ENCODE data around the gene ISG20L2. TPM values are rescaled to one million over a fixed set of nuclear protein-coding genes. Genes with fewer than 3 reads are reported as not detected.

The ISG20L2 gene
- total RNA-seq (2021) = 25.4 and 33.2 TPM in 2 replicates
- Bru-seq, nascent RNA = percentile 88 among the genes with signal in this experiment
- BruChase-seq, experiment 1, labeled RNA remaining after a 2-hour chase = percentile 92 among the genes with signal in this experiment
- BruChase-seq, experiment 2, labeled RNA remaining after a 6-hour chase = percentile 93 among the genes with signal in this experiment
- long read RNA-seq, transcript ISG20L2-202 (4 exons, 2,310 nt) = minor isoform, 5 of 31 reads
- long read RNA-seq, transcript ISG20L2-201 (3 exons, 3,303 nt) = major isoform, 15 of 31 reads
- long read RNA-seq, partial matches to known transcripts = 2 of 31 reads
- long read RNA-seq, other reads (novel, unspliced or antisense) = 9 of 31 reads

- H3K27me3 ChIP-seq (ENCODE audit: insufficient read depth, low read depth) = no peaks in the 10 kb centered on the region
- peaks cover 17% of the 10 kb centered on the region for H3K36me3 ChIP-seq (ENCODE audit: low read depth)
- peak within 1 kb of the TSS; percentile 94 for H3K4me2 ChIP-seq
- POLR2A ChIA-PET (ENCODE audit: unreplicated experiment) = interaction anchor here (0.5 to 1.0 kb wide), 12 partner anchors 12 to 191 kb away, joined by 3 to 9 read pairs (median 5); partner anchors contain the start of gene PRCC
- TF ChIP-seq EZH2 (IDR thresholded peaks at IDR 0.05; ENCODE audit: low read depth) (no peak), CTCF (conservative IDR thresholded peaks at IDR 0.05) (no peak)
- no peaks in the 10 kb centered on the region for H3K9me3 ChIP-seq (ENCODE audit: insufficient read depth, low read depth)
- H3F3A ChIP-seq (ENCODE audit: insufficient read depth, low read depth) = peaks cover 52% of the 10 kb centered on the region
- H4K20me1 ChIP-seq (ENCODE audit: insufficient read depth) = peaks cover 28% of the 10 kb centered on the region
- peak within 1 kb of the TSS; percentile 90 for H3K4me3 ChIP-seq
- no peaks in the 10 kb centered on the region for H3K9me2 ChIP-seq (ENCODE audit: insufficient read depth)
- peaks cover 61% of the 10 kb centered on the region for H3K79me2 ChIP-seq (ENCODE audit: low read depth)
- peak within 1 kb of the TSS; percentile 46 for H3K27ac ChIP-seq
- BruUV-seq (replicated peaks) = no TSS peak
- DNase-seq = peak; percentile 93 to 94
- CTCF ChIA-PET = interaction anchor here (0.6 to 4.5 kb wide), 5 partner anchors 12 to 132 kb away, joined by 3 to 63 read pairs (median 4); partner anchors contain the start of gene MRPL24
- intact Hi-C loops (cut with micrococcal nuclease; ENCODE audit: unreplicated experiment) = loop anchor here (1.0 kb wide), 2 partner anchors 22 to 38 kb away; partner anchors contain the start of genes HDGF and PRCC
- H2AFZ ChIP-seq = peak within 1 kb of the TSS; percentile 90
- H3K4me1 ChIP-seq (replicated peaks; ENCODE audit: insufficient read depth) = peaks cover 30% of the 10 kb centered on the region
Measured at GRCh38 chr1:156728599-156729462, at the start of gene ISG20L2. Gene ISG20L2 (minus strand): TSS chr1:156728766. CDS start chr1:156727652, 1,114 bp downstream.

GRCh38 chr1:156777573-156777972 lies 49.0 kb upstream of the ISG20L2 start:
- Histone ChIP-seq H3K79me2 (ENCODE audit: low read depth) (peaks cover 86% of the 10 kb centered on the region), H3K4me2 (no peak overlapping the region), H3K27ac (no peak overlapping the region), H3K9me2 (ENCODE audit: insufficient read depth) (no peaks in the 10 kb centered on the region), H3K27me3 (ENCODE audit: insufficient read depth, low read depth) (no peaks in the 10 kb centered on the region), H3F3A (ENCODE audit: insufficient read depth, low read depth) (peaks cover 24% of the 10 kb centered on the region; the same call in 1 of the 2 replicates), H3K4me3 (no peak overlapping the region), H3K9me3 (ENCODE audit: insufficient read depth, low read depth) (no peaks in the 10 kb centered on the region), H4K20me1 (ENCODE audit: insufficient read depth) (peaks cover 73% of the 10 kb centered on the region), H3K36me3 (ENCODE audit: low read depth) (peaks cover 18% of the 10 kb centered on the region; the same call in 1 of the 2 replicates), H3K4me1 (replicated peaks; ENCODE audit: insufficient read depth) (no peaks in the 10 kb centered on the region), H2AFZ (no peak overlapping the region)
- no peak for TF ChIP-seq EZH2 (IDR thresholded peaks at IDR 0.05; ENCODE audit: low read depth)
- TF ChIP-seq CTCF (conservative IDR thresholded peaks at IDR 0.05) = no peak
- POLR2A ChIA-PET (ENCODE audit: unreplicated experiment) = no interaction called here
- DNase-seq = no peak
- intact Hi-C loops (cut with micrococcal nuclease; ENCODE audit: unreplicated experiment) = no loop called here
- CTCF ChIA-PET = no interaction called here
- no TSS peak for BruUV-seq (replicated peaks)

GRCh38 chr1:156776942-156777341 lies 48.4 kb upstream of the ISG20L2 start:
- no peaks in the 10 kb centered on the region for H3K9me3 ChIP-seq (ENCODE audit: insufficient read depth, low read depth)
- no peak for TF ChIP-seq EZH2 (IDR thresholded peaks at IDR 0.05; ENCODE audit: low read depth)
- no peak for TF ChIP-seq CTCF (conservative IDR thresholded peaks at IDR 0.05)
- H3K36me3 ChIP-seq (ENCODE audit: low read depth) = peaks cover 15% of the 10 kb centered on the region; the same call in 1 of the 2 replicates
- no peaks in the 10 kb centered on the region for H3K9me2 ChIP-seq (ENCODE audit: insufficient read depth)
- intact Hi-C loops (cut with micrococcal nuclease; ENCODE audit: unreplicated experiment) = no loop called here
- no peaks in the 10 kb centered on the region for H3K27me3 ChIP-seq (ENCODE audit: insufficient read depth, low read depth)
- peaks cover 87% of the 10 kb centered on the region for H3K79me2 ChIP-seq (ENCODE audit: low read depth)
- H3F3A ChIP-seq (ENCODE audit: insufficient read depth, low read depth) = peaks cover 26% of the 10 kb centered on the region; the same call in 1 of the 2 replicates
- ChIA-PET CTCF (no interaction called here), POLR2A (ENCODE audit: unreplicated experiment) (no interaction called here)
- no peak overlapping the region for H3K27ac ChIP-seq
- BruUV-seq (replicated peaks) = no TSS peak
- no peak for DNase-seq
- H3K4me1 ChIP-seq (replicated peaks; ENCODE audit: insufficient read depth) = no peaks in the 10 kb centered on the region
- H4K20me1 ChIP-seq (ENCODE audit: insufficient read depth) = peaks cover 69% of the 10 kb centered on the region
- no peak overlapping the region for H3K4me2 ChIP-seq
- H2AFZ ChIP-seq = no peak overlapping the region
- H3K4me3 ChIP-seq = no peak overlapping the region
